Smooth muscle cell (in vitro differentiated cells): ENCODE data around the gene SPTLC2. TPM values are rescaled to one million over a fixed set of nuclear protein-coding genes. Genes with fewer than 3 reads are reported as not detected.

Experiments used
- DNase-seq: peaks from one replicate; lab custom pipeline; 2025; ENCODE audit not compliant: unreplicated experiment; lab: John Stamatoyannopoulos, UW
- H2AFZ ChIP-seq: fragments of 200-600 bp; sonication (generic); 2 replicates; pipeline ENCODE4 v1.6.0; 2016; ENCODE audit warnings: antibody characterized with exemption, low read depth, mild to moderate bottlenecking
- H3F3A ChIP-seq: fragments of 200-600 bp; sonication (generic); 2 replicates; pipeline ENCODE4 v1.6.0; 2017; ENCODE audit warnings: antibody characterized with exemption, low read depth
- H3K27ac ChIP-seq: fragments of 200-600 bp; sonication (generic); 2 replicates; pipeline ENCODE4 v1.5.1; 2016; ENCODE audit warnings: low read depth, mild to moderate bottlenecking
- H3K27me3 ChIP-seq: fragments of 200-600 bp; sonication (generic); 2 replicates; pipeline ENCODE4 v1.6.1; 2016; ENCODE audit warnings: low read depth, mild to moderate bottlenecking
- H3K36me3 ChIP-seq: fragments of 200-600 bp; sonication (generic); 2 replicates; pipeline ENCODE4 v1.5.1; 2016; ENCODE audit warnings: low read depth
- H3K4me1 ChIP-seq: fragments of 200-600 bp; sonication (generic); 2 replicates; pipeline ENCODE4 v1.5.1; 2016; ENCODE audit warnings: low read depth
- H3K4me2 ChIP-seq: fragments of 200-600 bp; sonication (generic); 2 replicates; pipeline ENCODE4 v1.6.0; 2016; ENCODE audit warnings: mild to moderate bottlenecking
- H3K4me3 ChIP-seq: fragments of 200-600 bp; sonication (generic); 2 replicates; pipeline ENCODE4 v1.5.1; 2016; ENCODE audit warnings: mild to moderate bottlenecking
- H3K79me2 ChIP-seq: fragments of 200-600 bp; sonication (generic); 2 replicates; pipeline ENCODE4 v1.6.0; 2016; ENCODE audit warnings: low read depth, mild to moderate bottlenecking
- H3K9ac ChIP-seq: fragments of 200-600 bp; sonication (generic); 2 replicates; pipeline ENCODE4 v1.6.0; 2016; ENCODE audit warnings: low read depth
- H3K9me3 ChIP-seq: fragments of 200-600 bp; sonication (generic); replicated peaks from 2 replicates; pipeline ENCODE4 v1.5.1; 2016; ENCODE audit warnings: low read depth
- H4K20me1 ChIP-seq: fragments of 200-600 bp; sonication (generic); 2 replicates; pipeline ENCODE4 v1.6.0; 2016; ENCODE audit warnings: low read depth
- WGBS: methylation state at CpG from one replicate; pipeline ENCODE4 v1.1.7; 2016; ENCODE audit warnings: low lambda C conversion rate; 5-methylcytosine and 5-hydroxymethylcytosine counted together
- polyA plus RNA-seq: library from polyadenylated mRNA; unstranded; fragments of >200 nt; fragmentation: Nextera tagmentation; extraction: Ambion mirVana; gene quantifications from 2 replicates; pipeline ENCODE4 v1.2.1, GENCODE V29; 2016
- total RNA-seq: library from RNA; depleted of rRNA; stranded (reverse); fragments of >200 nt; gene quantifications from 2 replicates; pipeline ENCODE4 v1.2.3, GENCODE V29; 2014
- TF ChIP-seq, protein P1 (sequence below): fragments of 200-600 bp; sonication (generic); IDR thresholded peaks from 2 replicates; pipeline ENCODE4 v1.5.1; 2017; ENCODE audit warnings: borderline replicate concordance, mild to moderate bottlenecking, antibody characterized with exemption; ENCODE audit not compliant: insufficient read depth, poor library complexity, severe bottlenecking

The SPTLC2 gene
- total and polyA plus RNA-seq, 2 experiments from 2014 or later = 23.4 to 24.8 TPM

DNA sequence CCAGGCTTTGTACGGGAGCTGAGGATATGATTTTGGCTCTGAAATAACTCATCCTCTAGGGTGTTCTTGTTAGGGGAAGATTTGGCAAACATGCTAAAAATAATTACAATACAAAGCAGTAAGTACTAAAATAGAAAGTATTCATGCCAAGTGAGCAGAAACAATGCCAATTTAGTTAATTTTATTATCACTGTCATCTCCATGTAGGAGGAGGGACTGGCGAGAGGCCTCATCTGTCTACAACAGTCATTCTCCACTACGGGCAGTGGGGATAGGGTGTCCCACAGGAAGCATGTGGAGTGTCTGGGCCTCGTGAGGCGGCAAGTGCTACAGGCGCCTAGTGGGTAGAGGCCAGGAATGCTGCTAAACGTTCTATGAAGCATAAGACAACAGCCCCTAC, 121.1 kb downstream of the SPTLC2 start:
- Histone ChIP-seq H3F3A (no peaks in the 10 kb centered on the region), H3K4me2 (no peak overlapping the region), H3K9me3 (no peaks in the 10 kb centered on the region), H4K20me1 (no peaks in the 10 kb centered on the region), H2AFZ (no peak overlapping the region), H3K79me2 (no peaks in the 10 kb centered on the region), H3K4me1 (peaks cover 5% of the 10 kb centered on the region), H3K9ac (no peak overlapping the region), H3K4me3 (no peak overlapping the region), H3K27me3 (peaks cover 27% of the 10 kb centered on the region), H3K36me3 (no peaks in the 10 kb centered on the region), H3K27ac (no peak overlapping the region)
- WGBS = 93% methylated on average over 7 of the region's 7 CpGs
- TF ChIP-seq, protein P1, sequence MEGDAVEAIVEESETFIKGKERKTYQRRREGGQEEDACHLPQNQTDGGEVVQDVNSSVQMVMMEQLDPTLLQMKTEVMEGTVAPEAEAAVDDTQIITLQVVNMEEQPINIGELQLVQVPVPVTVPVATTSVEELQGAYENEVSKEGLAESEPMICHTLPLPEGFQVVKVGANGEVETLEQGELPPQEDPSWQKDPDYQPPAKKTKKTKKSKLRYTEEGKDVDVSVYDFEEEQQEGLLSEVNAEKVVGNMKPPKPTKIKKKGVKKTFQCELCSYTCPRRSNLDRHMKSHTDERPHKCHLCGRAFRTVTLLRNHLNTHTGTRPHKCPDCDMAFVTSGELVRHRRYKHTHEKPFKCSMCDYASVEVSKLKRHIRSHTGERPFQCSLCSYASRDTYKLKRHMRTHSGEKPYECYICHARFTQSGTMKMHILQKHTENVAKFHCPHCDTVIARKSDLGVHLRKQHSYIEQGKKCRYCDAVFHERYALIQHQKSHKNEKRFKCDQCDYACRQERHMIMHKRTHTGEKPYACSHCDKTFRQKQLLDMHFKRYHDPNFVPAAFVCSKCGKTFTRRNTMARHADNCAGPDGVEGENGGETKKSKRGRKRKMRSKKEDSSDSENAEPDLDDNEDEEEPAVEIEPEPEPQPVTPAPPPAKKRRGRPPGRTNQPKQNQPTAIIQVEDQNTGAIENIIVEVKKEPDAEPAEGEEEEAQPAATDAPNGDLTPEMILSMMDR = no peak
- no peak for DNase-seq

DNA sequence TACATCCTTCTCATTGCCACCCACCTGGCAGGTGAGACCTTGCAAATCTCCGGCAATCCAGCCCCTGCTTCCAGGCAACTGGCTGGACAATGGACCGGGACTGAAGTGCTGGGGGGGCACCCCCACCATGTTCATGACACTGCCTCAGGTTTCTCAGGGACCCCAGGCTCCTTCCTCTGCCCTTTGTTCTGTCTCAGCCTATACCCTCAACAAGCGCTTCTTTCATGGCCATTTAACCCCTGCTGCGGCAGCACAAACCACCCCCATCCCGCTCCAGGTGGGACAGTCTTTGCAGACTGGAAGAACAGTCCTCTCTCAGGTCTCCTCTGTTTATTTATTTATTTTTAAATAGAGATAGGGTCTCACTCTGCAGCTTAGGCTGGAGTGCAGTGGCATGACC, 125.4 kb downstream of the SPTLC2 start:
- Histone ChIP-seq H3F3A (no peaks in the 10 kb centered on the region), H3K9me3 (no peaks in the 10 kb centered on the region), H4K20me1 (no peaks in the 10 kb centered on the region), H3K79me2 (no peaks in the 10 kb centered on the region), H3K4me2 (no peak overlapping the region), H3K9ac (no peak overlapping the region), H3K4me1 (no peaks in the 10 kb centered on the region), H3K27me3 (no peaks in the 10 kb centered on the region), H3K4me3 (no peak overlapping the region), H3K27ac (no peak overlapping the region), H3K36me3 (no peaks in the 10 kb centered on the region), H2AFZ (no peak overlapping the region)
- 94% methylated on average over 5 of the region's 5 CpGs for WGBS
- TF ChIP-seq, protein P1 = no peak
- no peak for DNase-seq

DNA sequence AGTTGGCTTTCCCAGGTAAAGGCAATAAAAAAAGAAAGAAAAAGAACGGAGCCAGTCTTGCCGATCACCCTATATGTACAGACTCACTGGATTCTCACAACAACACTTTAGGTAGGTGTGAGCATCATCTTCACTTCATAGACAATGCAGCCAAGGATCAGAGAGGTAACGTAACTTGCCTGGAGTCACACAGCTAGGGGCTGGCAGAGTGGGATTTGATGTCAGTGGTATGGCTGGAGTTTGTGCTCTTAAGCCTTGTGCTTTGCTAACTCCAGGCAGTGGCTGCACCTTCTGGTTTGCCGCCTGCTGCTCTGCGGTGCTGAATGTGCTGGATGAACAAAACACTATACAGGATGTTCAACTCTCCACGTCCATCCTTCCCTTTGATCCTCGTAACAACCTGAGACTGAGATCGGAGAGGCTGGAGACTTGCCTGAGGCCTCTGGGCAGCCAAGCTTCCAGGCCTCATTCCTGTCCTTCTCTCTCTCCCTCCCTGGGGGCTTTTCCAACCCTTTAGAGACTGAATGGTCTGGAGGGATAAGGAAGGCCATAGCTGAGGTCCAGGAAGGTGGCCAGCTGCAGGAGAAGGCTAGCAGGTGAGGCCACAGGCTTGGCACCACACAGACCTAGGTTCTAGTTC, 126.0 kb downstream of the SPTLC2 start:
- Histone ChIP-seq H3F3A (no peaks in the 10 kb centered on the region), H3K36me3 (no peaks in the 10 kb centered on the region), H3K79me2 (no peaks in the 10 kb centered on the region), H3K9ac (no peak overlapping the region), H3K4me3 (no peak overlapping the region), H3K27me3 (no peaks in the 10 kb centered on the region), H3K4me1 (no peaks in the 10 kb centered on the region), H4K20me1 (no peaks in the 10 kb centered on the region), H2AFZ (no peak overlapping the region), H3K27ac (no peak overlapping the region), H3K4me2 (no peak overlapping the region), H3K9me3 (no peaks in the 10 kb centered on the region)
- 89% methylated on average over 8 of the region's 8 CpGs for WGBS
- no peak for DNase-seq
- TF ChIP-seq, protein P1 = no peak

DNA sequence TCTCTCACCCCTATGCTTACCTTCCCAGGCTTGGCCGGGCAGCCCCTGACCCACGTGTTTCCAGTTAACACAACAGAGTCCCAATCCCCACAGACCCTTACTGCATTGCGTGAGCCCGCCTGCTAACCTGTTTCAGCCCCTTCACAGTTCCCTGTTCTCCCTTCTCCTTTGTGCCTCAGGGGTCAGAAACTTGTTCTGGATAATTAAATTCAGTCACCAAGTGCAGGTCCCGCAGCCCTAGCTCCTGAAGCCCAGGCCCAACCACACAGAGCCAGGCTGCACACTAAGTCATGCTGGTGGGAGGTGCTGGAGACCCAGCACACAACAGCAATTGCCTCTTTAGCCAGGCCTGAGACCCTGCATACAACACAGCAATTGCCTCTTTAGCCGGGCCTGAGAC, 127.4 kb downstream of the SPTLC2 start:
- TF ChIP-seq, protein P1 = no peak
- 94% methylated on average over 6 of the region's 6 CpGs for WGBS
- H4K20me1 ChIP-seq = no peaks in the 10 kb centered on the region
- no peaks in the 10 kb centered on the region for H3K9me3 ChIP-seq
- no peaks in the 10 kb centered on the region for H3K36me3 ChIP-seq
- H3K4me2 ChIP-seq = no peak overlapping the region
- no peak overlapping the region for H3K4me3 ChIP-seq
- H3F3A ChIP-seq = no peaks in the 10 kb centered on the region
- H3K4me1 ChIP-seq = no peaks in the 10 kb centered on the region
- H3K27ac ChIP-seq = no peak overlapping the region
- no peak for DNase-seq
- H3K79me2 ChIP-seq = no peaks in the 10 kb centered on the region
- no peak overlapping the region for H3K9ac ChIP-seq
- H2AFZ ChIP-seq = no peak overlapping the region
- no peaks in the 10 kb centered on the region for H3K27me3 ChIP-seq
